ENCODE data around the gene ECI1.
"Not testable (repeated sequence)": the region's sequence is repeated elsewhere in the genome, so short reads cannot be mapped to it uniquely, and the experiment has no call there.

Gene ECI1

DNA sequence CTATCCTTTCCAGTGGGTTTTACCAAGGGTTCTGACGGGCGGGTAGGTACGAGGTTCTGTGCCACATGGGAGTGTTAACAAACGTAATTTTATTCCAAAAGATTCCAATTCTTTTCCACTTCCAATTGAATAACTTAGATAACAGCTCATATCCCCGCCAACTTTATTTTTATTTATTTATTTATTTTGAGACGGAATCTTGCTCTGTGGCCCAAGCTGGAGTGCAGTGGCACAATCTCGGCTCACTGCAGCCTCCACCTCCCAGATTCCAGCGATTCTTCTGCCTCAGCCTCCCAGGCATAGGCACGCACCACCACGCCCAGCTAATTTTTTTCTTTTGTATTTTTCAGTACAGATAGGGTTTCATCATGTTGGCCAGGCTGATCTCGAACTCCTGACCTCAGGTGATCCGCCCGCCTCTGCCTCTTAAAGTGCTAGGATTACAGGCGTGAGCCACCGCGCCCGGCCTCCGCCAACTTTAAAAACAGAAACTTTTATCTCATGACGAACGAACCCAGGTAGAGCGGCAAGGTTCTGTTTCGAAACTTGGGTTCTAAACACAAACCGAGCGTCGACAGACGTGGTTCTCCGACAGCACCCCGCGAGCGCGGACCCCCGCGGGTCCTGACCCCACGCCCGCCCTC, 613 bp downstream of the ECI1 start:
- DNase-seq: no peak

DNA sequence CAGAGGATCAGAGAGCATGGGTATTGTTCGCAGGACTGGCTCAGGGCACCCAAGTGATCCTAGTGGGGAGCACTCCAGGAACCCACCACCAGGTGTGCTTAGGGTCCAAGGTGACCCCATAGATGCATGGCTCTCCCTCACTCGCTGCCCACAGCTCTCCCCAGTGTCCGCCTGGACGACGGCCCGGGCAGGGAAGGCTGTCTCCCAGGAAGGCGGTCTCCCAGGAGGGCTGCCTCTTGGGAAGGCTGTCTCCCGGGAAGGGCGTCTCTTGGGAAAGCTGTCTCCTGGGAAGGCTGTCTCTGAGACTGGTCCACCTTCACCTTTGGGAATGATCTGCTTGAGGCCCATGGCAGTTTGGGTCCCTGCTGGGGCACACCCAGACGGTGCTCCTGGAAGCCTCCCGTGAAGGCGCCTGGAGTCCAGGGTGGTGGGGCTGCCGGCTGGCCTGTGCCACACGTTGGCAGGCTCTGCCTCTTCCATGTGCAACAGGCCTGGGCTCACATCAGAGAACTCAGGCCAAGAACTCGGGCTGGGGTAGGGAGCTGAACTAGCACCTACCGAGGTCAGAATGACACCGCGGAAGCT, 5.0 kb downstream of the ECI1 start:
- no peak for DNase-seq

DNA sequence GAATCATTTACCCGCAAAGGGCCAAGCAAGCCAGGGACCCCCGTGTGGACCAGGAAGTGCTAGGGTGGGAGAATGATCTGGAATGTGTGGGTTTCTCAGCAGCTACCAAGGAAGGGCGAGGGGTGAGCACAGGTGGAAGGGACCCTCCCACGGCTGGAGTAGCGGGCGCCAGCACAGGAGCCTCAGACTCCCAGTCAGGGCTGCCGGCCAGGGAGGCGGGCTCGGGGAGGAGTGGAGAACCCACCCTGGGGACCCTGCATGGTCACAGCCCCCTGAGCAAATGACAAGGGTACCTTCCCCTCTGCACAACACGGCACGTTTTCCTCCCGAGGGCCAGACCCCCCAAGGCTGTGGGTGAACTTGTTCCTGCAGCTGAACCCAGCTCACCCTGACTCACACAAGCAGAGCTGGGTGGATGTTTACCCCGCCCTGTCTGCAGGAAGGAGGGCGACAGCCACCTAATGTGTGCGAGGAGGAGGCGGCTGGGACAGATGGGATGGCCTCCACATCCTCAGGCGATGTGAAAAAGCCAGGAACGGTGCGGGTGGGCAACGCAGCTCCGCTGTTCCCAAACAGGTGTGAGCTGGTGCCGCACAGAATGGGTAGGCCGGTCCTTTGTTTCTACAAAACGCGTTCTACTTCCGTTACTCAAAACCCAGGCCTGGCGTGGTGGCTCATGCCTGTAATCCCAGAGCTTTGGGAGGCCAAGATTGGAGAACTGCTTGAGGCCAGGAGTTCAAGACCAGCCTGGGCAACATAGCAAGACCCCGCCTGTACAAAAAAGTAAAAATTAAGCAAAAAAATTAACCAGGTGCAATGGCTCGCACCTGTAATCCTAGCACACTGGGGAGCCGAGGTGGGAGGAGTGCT, 6.2 kb downstream of the ECI1 start:
- no peak for DNase-seq

DNA sequence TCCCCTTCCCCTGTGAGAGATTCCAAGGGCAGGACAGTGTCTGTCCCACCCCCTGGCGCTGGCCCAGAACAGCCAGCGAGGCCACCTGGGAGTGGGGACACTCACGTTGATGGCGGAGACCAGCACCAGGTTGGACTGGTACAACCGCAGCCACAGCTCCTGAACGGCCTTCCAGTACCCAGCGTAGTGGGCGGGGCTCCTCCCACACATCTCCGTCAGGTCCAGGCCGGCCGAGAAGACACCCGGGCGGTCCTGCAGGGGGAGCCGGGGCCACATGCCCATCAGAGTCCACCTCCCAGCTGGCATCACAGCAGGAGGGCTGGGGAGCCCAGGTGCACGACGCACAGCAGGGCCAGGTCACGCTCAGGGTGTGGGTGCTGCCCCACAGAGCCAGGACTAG, 7.1 kb downstream of the ECI1 start:
- no peak for DNase-seq

DNA sequence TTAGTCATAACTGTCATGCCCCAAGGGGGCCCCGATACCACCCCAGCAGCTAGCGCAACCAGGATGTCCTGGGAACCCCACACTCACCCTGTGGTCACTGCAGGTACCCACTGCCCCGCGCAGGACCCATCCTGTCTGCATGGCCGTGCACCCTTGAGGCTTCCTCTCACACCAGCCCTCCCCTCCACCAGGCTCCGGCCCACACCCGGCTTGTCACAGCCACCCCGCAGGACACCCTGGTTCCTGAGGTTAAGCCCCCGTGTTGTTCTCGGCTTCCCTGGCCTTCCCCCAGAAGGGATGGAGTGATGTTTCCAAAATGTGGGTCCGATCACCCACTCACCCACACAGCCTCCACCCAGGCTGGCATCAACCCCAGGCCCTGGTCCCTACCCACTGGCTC, 7.6 kb downstream of the ECI1 start:
- DNase-seq: no peak

DNA sequence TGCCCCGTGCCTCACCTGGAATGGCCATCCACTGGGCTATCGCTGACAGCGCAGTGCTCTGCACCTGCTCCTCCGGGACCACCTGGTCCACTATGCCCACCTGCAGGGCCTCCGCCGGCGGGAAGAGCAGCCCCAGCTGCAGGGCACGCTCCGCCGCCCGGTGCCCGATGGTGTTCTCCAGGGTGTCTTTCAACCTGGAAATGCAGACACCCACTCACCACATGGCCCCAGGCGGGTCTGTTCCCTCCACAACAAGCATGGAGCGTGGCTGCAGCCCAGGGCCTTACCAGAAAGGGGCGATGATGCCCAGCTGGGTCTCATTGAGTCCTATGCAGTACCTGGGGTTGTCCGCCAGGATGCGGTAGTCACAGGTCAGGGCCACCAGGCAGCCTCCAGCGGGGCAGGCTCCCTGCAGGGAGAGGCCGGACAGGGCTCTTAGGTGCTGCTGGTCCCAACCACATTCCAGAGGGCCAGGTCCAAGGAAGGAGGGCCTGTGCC, 8.3 kb downstream of the ECI1 start:
- DNase-seq: no peak

DNA sequence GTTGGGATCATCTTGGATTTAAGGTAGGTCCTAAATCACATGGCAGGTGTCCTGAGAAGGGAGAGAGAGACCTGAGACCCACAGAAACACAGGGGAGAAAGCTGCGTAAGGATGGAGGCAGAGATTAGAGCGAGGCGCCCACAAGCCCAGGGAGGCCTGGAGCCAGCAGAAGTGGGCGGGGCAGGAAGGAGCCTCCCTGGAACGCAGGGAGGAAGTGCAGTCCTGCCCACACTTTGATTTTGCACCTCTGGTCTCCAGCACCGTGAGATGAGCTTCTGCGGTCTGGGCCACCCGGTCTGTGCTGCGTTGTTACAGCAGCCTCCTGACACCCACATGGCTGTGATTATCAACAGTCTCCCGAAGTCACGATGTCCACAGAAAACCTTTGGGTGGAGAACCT, 8.8 kb downstream of the ECI1 start:
- DNase-seq: no peak

DNA sequence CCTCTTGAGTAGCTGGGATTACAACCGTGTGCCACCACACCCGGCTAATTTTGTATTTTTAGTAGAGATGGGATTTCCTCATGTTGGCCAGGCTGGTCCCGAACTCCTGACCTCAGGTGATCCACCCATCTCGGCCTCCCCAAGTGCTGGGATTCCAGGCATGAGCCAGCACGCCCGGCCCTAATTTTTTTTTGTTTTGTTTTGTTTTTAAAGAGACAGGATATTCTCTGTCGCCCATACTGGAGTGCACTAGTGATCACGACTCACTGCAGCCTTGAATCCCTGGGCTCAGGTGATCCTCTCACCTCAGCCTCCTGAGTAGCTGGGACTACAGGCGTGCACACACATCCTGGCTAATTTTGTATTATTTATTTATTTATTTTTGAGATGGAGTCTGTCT, 11.1 kb downstream of the ECI1 start:
- not testable (repeated sequence) for DNase-seq

DNA sequence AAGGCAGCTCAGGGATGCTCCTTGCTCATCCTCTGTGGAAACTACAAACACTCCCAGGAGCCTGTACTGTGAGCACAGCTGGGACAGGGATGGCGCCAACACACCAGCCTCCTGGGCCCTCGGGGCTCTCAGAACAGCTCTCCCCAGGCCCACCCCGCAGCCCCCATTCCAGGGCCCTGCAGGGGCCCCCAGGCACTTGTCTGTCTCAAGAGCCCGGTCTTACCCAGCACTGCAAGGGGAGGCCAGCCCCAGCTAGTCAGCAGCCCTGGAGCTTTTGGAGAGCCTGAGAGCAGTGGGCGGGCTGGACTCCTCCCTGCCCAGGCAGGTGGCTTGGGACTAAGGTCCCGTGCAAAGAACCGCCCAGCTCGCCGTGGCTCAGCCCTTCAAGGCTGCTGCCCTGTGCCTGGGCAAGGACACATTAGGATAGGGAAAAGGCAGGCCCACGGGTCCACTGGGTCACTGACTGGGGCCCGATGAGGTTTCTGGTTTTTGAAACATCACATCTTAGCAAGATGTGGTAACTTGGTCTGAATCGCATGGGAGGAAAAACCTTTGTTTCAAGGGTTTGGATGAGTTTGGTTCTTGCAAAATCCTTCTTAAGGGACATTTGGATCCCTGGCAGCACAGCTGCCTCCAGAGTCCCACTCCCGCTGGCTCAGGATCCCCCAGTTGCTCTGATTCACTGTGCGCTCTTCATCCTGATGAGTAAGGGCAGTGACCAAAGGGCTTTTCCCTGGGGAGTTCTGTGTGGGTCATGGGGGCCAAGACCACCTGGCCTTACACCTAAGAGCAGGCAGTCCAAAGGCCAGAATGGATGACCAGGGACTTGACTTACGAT, 12.3 kb downstream of the ECI1 start:
- no peak for DNase-seq

DNA sequence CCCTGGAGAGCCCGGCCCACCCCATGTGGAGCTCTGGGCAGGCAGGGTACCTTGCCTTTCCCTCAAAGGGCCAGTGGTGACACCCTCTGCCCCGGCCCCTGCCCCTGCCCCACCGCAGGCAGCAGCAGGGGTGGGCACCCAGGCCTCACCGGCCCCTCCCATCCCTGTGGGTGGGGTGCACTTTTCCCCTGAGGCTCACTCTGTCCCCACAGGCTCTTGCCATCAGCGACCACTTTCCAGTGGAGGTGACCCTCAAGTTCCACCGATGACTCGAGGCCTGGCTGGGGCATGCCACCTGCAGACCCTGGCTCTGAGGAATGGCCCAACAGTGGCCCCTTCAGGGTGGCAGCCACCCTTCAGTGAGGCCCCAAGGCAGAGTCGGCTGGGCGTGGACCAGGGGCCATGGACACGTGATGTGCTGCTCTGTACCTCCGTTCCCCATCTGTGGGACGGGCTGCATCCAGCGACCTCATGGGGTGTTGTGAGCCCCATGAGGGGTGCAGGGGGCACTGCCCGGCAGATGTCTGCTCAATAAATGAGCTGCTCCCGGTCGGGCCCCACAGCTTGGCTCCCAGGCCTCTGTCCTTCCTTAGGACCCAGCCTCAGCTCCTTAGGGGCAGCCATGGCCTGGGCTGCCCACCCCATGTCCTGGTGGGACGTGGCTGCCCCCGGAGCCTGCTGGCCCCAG, 13.1 kb downstream of the ECI1 start:
- no peak for DNase-seq

DNA sequence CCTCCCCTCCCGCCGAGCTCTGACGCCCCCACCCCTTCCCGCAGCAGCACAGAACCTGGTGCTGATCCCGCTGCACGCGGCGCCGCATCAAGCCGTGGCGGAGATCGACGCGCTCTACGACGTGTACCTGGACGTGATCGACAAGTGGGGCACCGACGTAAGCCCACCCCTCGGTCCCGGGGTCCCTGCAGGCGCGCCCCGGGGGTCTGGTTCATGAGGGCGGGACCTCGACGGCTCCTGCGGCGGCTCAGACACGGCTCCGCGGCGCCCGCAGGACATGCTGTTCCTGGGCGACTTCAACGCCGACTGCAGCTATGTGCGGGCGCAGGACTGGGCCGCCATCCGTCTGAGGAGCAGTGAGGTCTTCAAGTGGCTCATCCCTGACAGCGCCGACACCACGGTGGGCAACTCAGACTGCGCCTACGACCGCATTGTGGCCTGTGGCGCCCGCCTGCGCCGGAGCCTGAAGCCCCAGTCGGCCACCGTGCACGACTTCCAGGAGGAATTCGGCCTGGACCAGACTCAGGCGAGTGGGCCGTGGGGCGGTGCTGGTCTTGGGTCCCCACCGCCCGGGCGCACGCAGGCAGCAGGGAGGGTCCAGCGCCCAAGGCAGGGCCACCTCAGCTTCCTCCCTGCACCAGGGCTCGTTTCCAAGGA, 13.8 kb downstream of the ECI1 start:
- no peak for DNase-seq

DNA sequence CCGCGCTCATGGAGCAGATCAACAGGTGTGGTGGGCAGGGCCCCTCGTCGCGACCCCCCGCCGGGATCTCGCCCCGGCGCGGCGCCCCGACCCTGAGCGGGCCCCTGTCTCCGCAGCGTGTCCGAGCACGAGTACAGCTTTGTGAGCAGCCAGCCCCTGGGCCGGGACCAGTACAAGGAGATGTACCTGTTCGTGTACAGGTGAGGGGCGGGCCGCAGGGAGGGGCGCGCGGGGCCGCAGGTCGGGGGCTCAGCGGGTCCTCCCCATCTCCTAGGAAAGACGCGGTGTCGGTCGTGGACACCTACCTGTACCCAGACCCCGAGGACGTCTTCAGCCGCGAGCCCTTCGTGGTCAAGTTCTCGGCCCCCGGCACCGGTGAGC, 14.3 kb downstream of the ECI1 start:
- no peak for DNase-seq

DNA sequence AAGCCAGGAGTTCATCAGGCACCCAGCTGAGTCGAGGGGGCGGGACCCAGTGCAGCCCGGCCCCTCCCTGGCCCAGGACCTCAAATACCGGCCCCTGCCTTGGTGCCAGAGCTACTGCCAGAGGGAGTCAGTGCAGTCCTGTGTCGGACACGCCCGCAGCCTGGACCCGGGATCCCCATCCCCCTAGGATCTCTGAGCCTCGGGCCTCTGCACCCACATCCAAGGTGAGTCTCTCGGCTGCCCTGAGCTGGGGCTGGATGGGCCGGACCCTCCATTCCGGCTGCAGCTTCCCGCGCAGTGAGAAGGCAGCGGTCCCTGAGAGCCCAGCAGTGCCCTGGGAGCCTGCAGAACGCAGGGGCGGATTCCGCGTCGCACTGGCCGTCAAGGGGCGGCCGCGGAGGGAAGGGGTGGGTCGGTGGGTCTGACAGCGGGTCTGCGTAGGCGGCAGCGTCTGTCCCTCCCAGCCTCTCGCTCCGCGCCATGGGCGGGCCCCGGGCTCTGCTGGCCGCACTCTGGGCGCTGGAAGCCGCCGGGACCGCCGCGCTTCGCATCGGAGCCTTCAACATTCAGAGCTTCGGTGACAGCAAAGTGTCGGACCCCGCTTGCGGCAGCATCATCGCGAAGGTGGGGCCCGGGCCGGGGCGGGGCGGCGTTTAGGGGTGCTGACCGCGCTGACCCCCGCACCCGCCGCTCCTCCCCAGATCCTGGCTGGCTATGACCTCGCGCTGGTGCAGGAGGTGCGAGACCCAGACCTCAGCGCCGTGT, 14.9 kb downstream of the ECI1 start, which contains the start of gene DNASE1L2:
Gene DNASE1L2 (plus strand): TSS at position 108 of the 765 bp plus-strand sequence. CDS start 373 bp downstream, at position 481.
- DNase-seq: no peak

DNA sequence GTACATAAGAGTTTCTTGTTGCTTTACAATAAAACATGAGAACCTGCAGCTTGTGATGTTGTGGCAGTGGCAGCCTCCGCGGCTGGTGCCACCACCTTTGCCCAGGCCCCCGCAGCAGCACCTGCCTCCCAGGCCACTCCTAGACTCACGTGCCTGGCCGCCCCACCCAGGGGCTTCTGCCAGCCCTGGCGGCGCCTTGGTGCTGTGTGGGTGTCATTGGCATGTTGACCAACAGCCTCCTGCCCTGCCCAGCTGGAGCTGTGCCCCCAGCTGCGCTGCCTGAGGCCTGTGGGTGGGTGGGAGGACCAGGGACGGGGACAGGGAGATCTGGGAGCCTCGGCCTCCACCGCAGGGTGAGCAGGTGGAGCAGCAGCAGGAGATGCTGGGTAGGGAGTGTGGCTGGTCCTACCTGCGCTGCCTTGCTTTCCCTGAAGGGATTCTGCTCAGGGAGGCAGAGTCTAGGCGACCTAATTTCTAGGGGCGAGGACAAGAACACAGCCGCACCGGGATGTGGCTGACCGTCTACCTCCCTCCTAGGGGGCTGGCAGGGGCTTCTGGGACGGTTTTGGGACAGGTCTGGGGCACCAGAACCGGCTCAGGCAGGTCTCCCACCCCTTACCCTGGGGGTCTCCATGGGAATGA, 15.6 kb downstream of the ECI1 start:
- DNase-seq: no peak

DNA sequence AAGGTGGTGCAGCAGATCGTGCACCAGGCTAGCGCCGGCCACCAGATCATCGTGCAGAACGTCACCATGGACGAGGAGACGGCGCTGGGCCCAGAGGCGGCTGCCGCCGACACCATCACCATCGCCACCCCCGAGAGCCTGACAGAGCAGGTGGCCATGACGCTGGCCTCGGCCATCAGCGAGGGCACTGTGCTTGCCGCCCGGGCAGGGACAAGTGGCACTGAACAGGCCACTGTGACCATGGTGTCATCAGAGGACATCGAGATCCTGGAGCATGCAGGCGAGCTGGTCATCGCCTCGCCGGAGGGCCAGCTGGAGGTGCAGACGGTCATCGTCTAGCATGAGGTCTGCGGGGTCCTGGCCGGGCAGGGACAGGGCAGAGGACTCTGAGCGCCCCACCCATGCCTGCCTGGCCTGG, 16.1 kb downstream of the ECI1 start:
- DNase-seq: no peak

DNA sequence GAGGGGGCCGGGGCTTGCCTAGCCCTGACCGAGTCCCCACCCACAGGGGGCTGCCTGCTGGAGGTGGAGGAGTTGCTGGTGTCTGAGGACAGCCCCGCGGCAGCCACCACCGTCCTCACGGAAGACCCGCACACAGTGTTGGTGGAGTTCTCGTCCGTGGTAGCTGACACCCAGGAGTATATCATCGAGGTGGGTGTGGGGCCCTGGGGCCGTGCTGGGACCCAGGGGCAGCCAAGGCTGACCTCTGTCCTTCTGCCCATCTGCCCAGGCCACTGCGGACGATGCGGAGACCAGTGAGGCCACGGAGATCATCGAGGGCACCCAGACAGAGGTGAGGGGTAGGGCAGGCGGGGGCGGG, 16.6 kb downstream of the ECI1 start:
- DNase-seq: no peak

DNA sequence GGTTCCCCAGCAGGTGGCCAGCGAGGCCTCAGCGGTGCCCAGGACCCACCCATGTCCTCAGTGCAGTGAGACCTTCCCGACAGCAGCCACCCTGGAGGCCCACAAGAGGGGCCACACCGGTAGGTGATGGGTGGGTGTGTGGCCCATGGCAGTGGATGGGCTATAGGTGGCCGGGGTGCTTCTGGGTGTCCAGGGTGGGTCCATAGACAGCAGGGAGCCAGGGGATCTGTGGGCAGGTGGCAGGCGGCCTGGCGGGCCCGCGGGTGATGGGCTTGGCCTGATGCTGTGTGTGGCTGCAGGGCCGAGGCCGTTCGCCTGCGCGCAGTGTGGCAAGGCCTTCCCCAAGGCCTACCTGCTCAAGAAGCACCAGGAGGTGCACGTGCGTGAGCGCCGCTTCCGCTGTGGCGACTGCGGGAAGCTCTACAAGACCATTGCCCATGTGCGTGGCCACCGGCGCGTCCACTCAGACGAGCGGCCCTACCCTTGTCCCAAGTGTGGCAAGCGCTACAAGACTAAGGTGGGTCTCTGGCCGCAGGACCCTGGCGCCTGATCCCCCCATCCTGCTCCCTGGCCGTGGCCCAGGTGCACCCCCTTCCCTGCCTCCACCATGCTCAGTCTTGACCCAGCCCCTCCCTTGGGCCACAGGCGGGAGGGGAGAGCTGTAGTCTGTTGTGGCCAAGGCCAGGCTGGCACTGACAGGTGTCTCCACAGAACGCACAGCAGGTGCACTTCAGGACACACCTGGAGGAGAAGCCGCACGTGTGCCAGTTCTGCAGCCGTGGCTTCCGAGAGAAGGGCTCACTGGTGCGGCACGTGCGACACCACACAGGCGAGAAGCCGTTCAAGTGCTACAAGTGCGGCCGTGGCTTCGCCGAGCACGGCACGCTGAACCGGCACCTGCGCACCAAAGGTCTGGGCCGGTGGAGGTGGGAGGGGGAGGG, 17.2 kb downstream of the ECI1 start:
- DNase-seq: no peak

DNA sequence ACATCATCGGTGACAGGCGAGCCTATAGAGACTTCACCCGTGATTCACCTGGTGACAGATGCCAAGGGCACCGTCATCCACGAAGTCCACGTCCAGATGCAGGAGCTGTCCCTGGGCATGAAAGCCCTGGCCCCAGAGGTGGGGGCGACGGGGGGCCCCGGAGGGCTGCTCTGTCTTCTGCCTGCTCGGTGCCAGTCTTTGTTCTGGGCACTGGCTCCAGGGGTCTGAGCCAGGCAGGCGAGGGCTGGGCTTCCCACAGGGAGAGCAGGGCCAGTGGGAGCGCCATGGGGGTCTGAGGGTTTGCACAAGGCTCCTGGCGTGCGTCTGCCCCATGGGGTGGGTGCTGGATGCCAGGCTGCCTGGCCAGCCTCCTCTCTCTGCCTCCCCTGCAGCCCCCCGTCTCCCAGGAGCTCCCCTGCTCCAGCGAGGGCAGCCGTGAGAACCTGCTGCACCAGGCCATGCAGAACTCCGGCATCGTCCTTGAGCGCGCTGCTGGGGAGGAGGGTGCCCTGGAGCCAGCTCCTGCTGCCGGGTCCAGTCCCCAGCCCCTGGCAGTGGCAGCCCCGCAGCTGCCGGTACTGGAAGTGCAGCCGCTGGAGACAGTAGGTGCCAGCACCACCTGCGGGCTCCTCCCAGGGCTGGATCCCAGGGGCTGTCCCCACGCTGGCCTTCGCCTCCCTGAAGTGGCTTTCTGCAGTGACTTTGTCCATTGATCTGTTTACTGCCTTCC, 18.2 kb downstream of the ECI1 start:
- DNase-seq: no peak

All from NCI-H748 treated with DMSO at 0.1 percent for 48 hours (cell line).